Body of pancreas (tissue), 4 donors: Measurements from ENCODE around the gene NCAPD3. TPM values are rescaled to one million over a fixed set of nuclear protein-coding genes. Genes with fewer than 3 reads are reported as not detected.

Experiments
- ATAC-seq: fragments of 150-250 bp; one replicate; pipeline ENCODE4 v1.9.1; 2016
- DNase-seq, 4 donors: peaks; one replicate each; pipeline ENCODE4 v3.0.0-alpha.2; 2019
- H3K27ac ChIP-seq, 4 donors: fragments of 200-600 bp; sonication (generic); 1 replicate in 3 of 4; 2 replicates in 1 of 4; pipeline versions ENCODE4 v1.5.1 to v1.6.1; 2016 to 2019; ENCODE audit warnings: mild to moderate bottlenecking in 1 of 4, mixed read lengths in 1 of 4, moderate library complexity in 1 of 4
- H3K27me3 ChIP-seq, 2 donors: fragments of 200-600 bp; sonication (generic); one replicate each; pipeline ENCODE4 v1.6.0; 2016; ENCODE audit warnings: mild to moderate bottlenecking in 1 of 2
- H3K36me3 ChIP-seq, 2 donors: fragments of 200-600 bp; sonication (generic); replicated peaks in 1 of 2; 2 replicates each; pipeline ENCODE4 v1.5.1; 2016; ENCODE audit warnings: low read depth in 2 of 2; ENCODE audit not compliant: insufficient read depth in 1 of 2
- H3K4me1 ChIP-seq: fragments of 200-600 bp; sonication (generic); one replicate; pipeline ENCODE4 v1.6.0; 2016
- H3K4me3 ChIP-seq, 2 donors: fragments of 200-600 bp; sonication (generic); 1 replicate in 1 of 2; 2 replicates in 1 of 2; pipeline ENCODE4 v1.5.1; 2016 to 2019
- H3K9me3 ChIP-seq, 3 donors: fragments of 200-600 bp; sonication (generic); 1 replicate in 2 of 3; 2 replicates in 1 of 3; pipeline ENCODE4 v1.5.1; 2016
- CTCF ChIP-seq, 7 experiments: fragments of 450-650 bp in 4 of 7; fragments of 200-600 bp in 3 of 7; sonication (generic) in 3 of 7; IDR thresholded peaks; one replicate each; pipeline ENCODE4 v1.5.1; 2016 to 2019; ENCODE audit warnings: antibody characterized with exemption in 7 of 7
- POLR2A ChIP-seq, 3 donors: fragments of 450-650 bp; IDR thresholded peaks; one replicate each; pipeline ENCODE4 v1.6.1; 2016; ENCODE audit warnings: antibody characterized with exemption in 3 of 3, mild to moderate bottlenecking in 2 of 3
- WGBS, 2 donors: methylation state at CpG; one replicate each; pipeline ENCODE4 v1.1.5; 2017; 5-methylcytosine and 5-hydroxymethylcytosine counted together
- intact Hi-C: fragments of 100-400 bp; cut with DNase I; formaldehyde crosslinking; loops from one replicate; pipeline ENCODE4 v1.15.1; 2023
- total RNA-seq, 2 donors: library from RNA; depleted of rRNA; stranded (reverse); fragments of >200 nt; gene quantifications; one replicate each; pipeline ENCODE4 v1.1.0, GENCODE V29; 2016

Gene NCAPD3
- total RNA-seq, 2 donors from 2014 or later = 4.7 to 10.9 TPM

GRCh38 chr11:134266841-134267251 lies 43.1 kb upstream of the NCAPD3 start:
- ATAC-seq (no peak), DNase-seq (no peak)
- Histone ChIP-seq H3K36me3 (peaks cover 0 to 5% of the 10 kb centered on the region in 2 donors), H3K4me1 (no peaks in the 10 kb centered on the region), H3K4me3 (no peak overlapping the region), H3K27me3 (peaks cover 0 to 5% of the 10 kb centered on the region in 2 donors), H3K27ac (no peak overlapping the region), H3K9me3 (no peaks in the 10 kb centered on the region)
- 54 to 56% methylated on average over 3 of the region's 3 CpGs for WGBS, 2 donors
- intact Hi-C loops = no loop called here
- TF ChIP-seq CTCF (IDR thresholded peaks at IDR 0.05) (no peak), POLR2A (IDR thresholded peaks at IDR 0.05) (no peak)

- DNase-seq (no peak), ATAC-seq (no peak)
- Histone ChIP-seq H3K9me3 (no peaks in the 10 kb centered on the region), H3K4me1 (no peaks in the 10 kb centered on the region), H3K4me3 (no peak overlapping the region), H3K27ac (no peak overlapping the region), H3K27me3 (peaks cover 0 to under 1% of the 10 kb centered on the region in 2 donors), H3K36me3 (peaks cover 0 to 5% of the 10 kb centered on the region in 2 donors)
- 78 to 82% methylated on average over 5 of the region's 5 CpGs for WGBS, 2 donors
- intact Hi-C loops = no loop called here
- TF ChIP-seq POLR2A (IDR thresholded peaks at IDR 0.05) (no peak), CTCF (IDR thresholded peaks at IDR 0.05) (no peak)
Observed at GRCh38 chr11:134266440-134266839, 42.7 kb upstream of the NCAPD3 start.

GRCh38 chr11:134264966-134265764 lies 41.4 kb upstream of the NCAPD3 start:
- no peaks in the 10 kb centered on the region for H3K9me3 ChIP-seq
- no peak overlapping the region for H3K27ac ChIP-seq
- no peak for TF ChIP-seq POLR2A (IDR thresholded peaks at IDR 0.05)
- TF ChIP-seq CTCF (IDR thresholded peaks at IDR 0.05) = no peak
- no peak for DNase-seq
- 80 to 81% methylated on average over 5 to 7 of the region's 7 CpGs for WGBS, 2 donors
- H3K4me3 ChIP-seq = no peak overlapping the region
- H3K4me1 ChIP-seq = no peaks in the 10 kb centered on the region
- intact Hi-C loops = no loop called here
- peaks cover 0 to 7% of the 10 kb centered on the region in 2 donors for H3K36me3 ChIP-seq
- no peak for ATAC-seq
- H3K27me3 ChIP-seq = no peaks in the 10 kb centered on the region

GRCh38 chr11:134261626-134262488 lies 38.1 kb upstream of the NCAPD3 start:
- H3K27me3 ChIP-seq = no peaks in the 10 kb centered on the region
- H3K9me3 ChIP-seq = no peaks in the 10 kb centered on the region
- WGBS, 2 donors = 83 to 90% methylated on average over 10 to 14 of the region's 14 CpGs
- no peak overlapping the region for H3K4me3 ChIP-seq
- DNase-seq (peak in 3 of 4 donors; percentile 27 to 37 (median 30)), ATAC-seq (no peak)
- TF ChIP-seq CTCF (IDR thresholded peaks at IDR 0.05) (peak; percentile 16 to 47 (median 39)), POLR2A (IDR thresholded peaks at IDR 0.05) (no peak)
- H3K27ac ChIP-seq = no peak overlapping the region
- H3K4me1 ChIP-seq = no peaks in the 10 kb centered on the region
- intact Hi-C loops = no loop called here
- peaks cover 0 to 13% of the 10 kb centered on the region in 2 donors for H3K36me3 ChIP-seq
